ENCODE results near the gene TBX15. TPM values are rescaled to one million over a fixed set of nuclear protein-coding genes. Genes with fewer than 3 reads are reported as not detected.

The TBX15 gene
- total RNA-seq, 4 donors from 2014 or later: 0.14 to 0.32 TPM; not detected in 2

- 57 to 67% methylated on average over 1 to 2 of the region's 2 CpGs for WGBS, 2 donors (ENCODE audit: low coverage in 1 of 2)
- Histone ChIP-seq H3K9me3 (no peaks in the 10 kb centered on the region), H3K27ac (no peak overlapping the region), H3K36me3 (no peaks in the 10 kb centered on the region), H3K4me3 (no peak overlapping the region), H3K4me1 (peaks cover 9 to 49% (median 37%) of the 10 kb centered on the region in 4 donors), H3K27me3 (peaks cover 100% of the 10 kb centered on the region)
- DNase-seq: no peak
- no peak for TF ChIP-seq POLR2A (IDR thresholded peaks at IDR 0.05)
- TF ChIP-seq CTCF (IDR thresholded peaks at IDR 0.05): no peak
- no peak for TF ChIP-seq EP300 (IDR thresholded peaks at IDR 0.05; ENCODE audit: low read depth)
- no peak for TF ChIP-seq POLR2AphosphoS5 (IDR thresholded peaks at IDR 0.05)
- intact Hi-C loops (cut with DNase I; ENCODE audit: low total_unique reads) (loop anchor here (10.0 kb wide), 1 partner anchor 850 kb away; no protein-coding TSS in a partner anchor), in situ Hi-C loops (cut with MboI; ENCODE audit: low pct_ligation_motif_present in 1 of 4, low pct_unique_long_range_greater_than_20kb in 1 of 4, low sequenced_read_pairs in 3 of 4) (loop anchor here in 2 of 4 donors (25.0 kb wide), 1 partner anchor 842 kb away; no protein-coding TSS in a partner anchor)
Measured at GRCh38 chr1:119004781-119005180, 16.6 kb upstream of the TBX15 start.

- Histone ChIP-seq H3K4me1 (peaks cover 9 to 48% (median 37%) of the 10 kb centered on the region in 4 donors), H3K27ac (no peak overlapping the region), H3K36me3 (no peaks in the 10 kb centered on the region), H3K4me3 (no peak overlapping the region), H3K9me3 (no peaks in the 10 kb centered on the region), H3K27me3 (peaks cover 100% of the 10 kb centered on the region)
- intact Hi-C loops (cut with DNase I; ENCODE audit: low total_unique reads): loop anchor here (10.0 kb wide), 1 partner anchor 849 kb away; no protein-coding TSS in a partner anchor
- DNase-seq: no peak
- TF ChIP-seq POLR2AphosphoS5 (IDR thresholded peaks at IDR 0.05) (no peak), POLR2A (IDR thresholded peaks at IDR 0.05) (no peak), CTCF (IDR thresholded peaks at IDR 0.05) (no peak), EP300 (IDR thresholded peaks at IDR 0.05; ENCODE audit: low read depth) (no peak)
- WGBS, 2 donors (ENCODE audit: low coverage in 1 of 2): 40 to 42% methylated on average over 4 to 5 of the region's 5 CpGs
- in situ Hi-C loops (cut with MboI; ENCODE audit: low pct_ligation_motif_present in 1 of 4, low pct_unique_long_range_greater_than_20kb in 1 of 4, low sequenced_read_pairs in 3 of 4): loop anchor here in 2 of 4 donors (25.0 kb wide), 1 partner anchor 842 kb away; no protein-coding TSS in a partner anchor
Measured at GRCh38 chr1:119004129-119004527, 16.0 kb upstream of the TBX15 start.

GRCh38 chr1:119003413-119004128 is 15.4 kb upstream of the TBX15 start:
- no peak for TF ChIP-seq POLR2A (IDR thresholded peaks at IDR 0.05)
- no peak for TF ChIP-seq CTCF (IDR thresholded peaks at IDR 0.05)
- TF ChIP-seq POLR2AphosphoS5 (IDR thresholded peaks at IDR 0.05): no peak
- no peak for TF ChIP-seq EP300 (IDR thresholded peaks at IDR 0.05; ENCODE audit: low read depth)
- WGBS, 2 donors (ENCODE audit: low coverage in 1 of 2): 64 to 67% methylated on average over 3 to 14 of the region's 14 CpGs
- intact Hi-C loops (cut with DNase I; ENCODE audit: low total_unique reads) (loop anchor here (10.0 kb wide), 1 partner anchor 849 kb away; no protein-coding TSS in a partner anchor), in situ Hi-C loops (cut with MboI; ENCODE audit: low pct_ligation_motif_present in 1 of 4, low pct_unique_long_range_greater_than_20kb in 1 of 4, low sequenced_read_pairs in 3 of 4) (loop anchor here in 2 of 4 donors (25.0 kb wide), 1 partner anchor 841 kb away; no protein-coding TSS in a partner anchor)
- Histone ChIP-seq H3K27me3 (peaks cover 100% of the 10 kb centered on the region), H3K27ac (no peak overlapping the region), H3K9me3 (no peaks in the 10 kb centered on the region), H3K4me3 (no peak overlapping the region), H3K36me3 (no peaks in the 10 kb centered on the region), H3K4me1 (peaks cover 9 to 43% (median 34%) of the 10 kb centered on the region in 4 donors)
- DNase-seq: no peak

- in situ Hi-C loops (cut with MboI; ENCODE audit: low pct_ligation_motif_present in 1 of 4, low pct_unique_long_range_greater_than_20kb in 1 of 4, low sequenced_read_pairs in 3 of 4) (loop anchor here in 2 of 4 donors (25.0 kb wide), 1 partner anchor 840 kb away; no protein-coding TSS in a partner anchor), intact Hi-C loops (cut with DNase I; ENCODE audit: low total_unique reads) (loop anchor here (10.0 kb wide), 1 partner anchor 847 kb away; no protein-coding TSS in a partner anchor)
- Histone ChIP-seq H3K36me3 (no peaks in the 10 kb centered on the region), H3K9me3 (no peaks in the 10 kb centered on the region), H3K4me3 (no peak overlapping the region), H3K27me3 (peaks cover 100% of the 10 kb centered on the region), H3K4me1 (peaks cover 0 to 29% (median 23%) of the 10 kb centered on the region in 4 donors), H3K27ac (no peak overlapping the region)
- no peak for TF ChIP-seq POLR2A (IDR thresholded peaks at IDR 0.05)
- TF ChIP-seq CTCF (IDR thresholded peaks at IDR 0.05): no peak
- no peak for TF ChIP-seq POLR2AphosphoS5 (IDR thresholded peaks at IDR 0.05)
- WGBS, 2 donors (ENCODE audit: low coverage in 1 of 2): 2 to 22% methylated on average over 6 to 15 of the region's 16 CpGs
- DNase-seq: no peak
Measured at GRCh38 chr1:119002028-119002686, 14.0 kb upstream of the TBX15 start.
